Neuron (in vitro differentiated cells): Measurements from ENCODE around the gene STOML1.

Experiments used
- H2AFZ ChIP-seq: one replicate; pipeline ENCODE4 v1.6.1; 2013; ENCODE audit warnings: low read depth, mild to moderate bottlenecking, inconsistent platforms, low read length, moderate library complexity
- H3K27me3 ChIP-seq: one replicate; pipeline ENCODE4 v1.6.1; 2013; ENCODE audit warnings: low read length; ENCODE audit not compliant: insufficient read depth
- H3K36me3 ChIP-seq: one replicate; pipeline ENCODE4 v1.6.1; 2013; ENCODE audit warnings: low read length; ENCODE audit not compliant: insufficient read depth
- H3K4me1 ChIP-seq: one replicate; pipeline ENCODE4 v1.6.1; 2013; ENCODE audit warnings: low read length; ENCODE audit not compliant: insufficient read depth
- H3K4me3 ChIP-seq: 2 replicates; pipeline ENCODE4 v1.5.1; 2013; ENCODE audit warnings: mild to moderate bottlenecking, low read length, moderate library complexity
- H3K9me3 ChIP-seq: one replicate; pipeline ENCODE4 v1.6.1; 2013; ENCODE audit warnings: low read length

Gene STOML1

GRCh38 chr15:73959801-73960200 lies 32.3 kb downstream of the STOML1 start:
- no peak overlapping the region for H3K4me3 ChIP-seq
- H3K36me3 ChIP-seq = no peaks in the 10 kb centered on the region
- no peaks in the 10 kb centered on the region for H3K4me1 ChIP-seq
- H3K9me3 ChIP-seq = no peaks in the 10 kb centered on the region
- H3K27me3 ChIP-seq = peaks cover 9% of the 10 kb centered on the region
- H2AFZ ChIP-seq = no peak overlapping the region

- H3K4me3 ChIP-seq = no peak overlapping the region
- H3K4me1 ChIP-seq = no peaks in the 10 kb centered on the region
- no peaks in the 10 kb centered on the region for H3K36me3 ChIP-seq
- H3K27me3 ChIP-seq = peaks cover 9% of the 10 kb centered on the region
- H2AFZ ChIP-seq = no peak overlapping the region
- no peaks in the 10 kb centered on the region for H3K9me3 ChIP-seq
These were observed 33.0 kb downstream of the STOML1 start for GRCh38 chr15:73959012-73959581.

GRCh38 chr15:73957785-73958184 lies 34.3 kb downstream of the STOML1 start:
- peaks cover 6% of the 10 kb centered on the region for H3K4me1 ChIP-seq
- no peak overlapping the region for H2AFZ ChIP-seq
- H3K9me3 ChIP-seq = no peaks in the 10 kb centered on the region
- no peaks in the 10 kb centered on the region for H3K36me3 ChIP-seq
- H3K27me3 ChIP-seq = peaks cover 9% of the 10 kb centered on the region
- H3K4me3 ChIP-seq = no peak overlapping the region

- Histone ChIP-seq H3K27me3 (peaks cover 9% of the 10 kb centered on the region), H3K36me3 (no peaks in the 10 kb centered on the region), H3K4me3 (no peak overlapping the region), H3K4me1 (peaks cover 9% of the 10 kb centered on the region), H3K9me3 (no peaks in the 10 kb centered on the region), H2AFZ (no peak overlapping the region)
These were observed 34.8 kb downstream of the STOML1 start for GRCh38 chr15:73957276-73957675.

GRCh38 chr15:73956743-73957135 lies 35.4 kb downstream of the STOML1 start:
- no peaks in the 10 kb centered on the region for H3K9me3 ChIP-seq
- H2AFZ ChIP-seq = no peak overlapping the region
- peaks cover 9% of the 10 kb centered on the region for H3K27me3 ChIP-seq

GRCh38 chr15:73955861-73956742 lies 36.0 kb downstream of the STOML1 start:
- Histone ChIP-seq H3K4me1 (peaks cover 20% of the 10 kb centered on the region), H3K27me3 (peaks cover 9% of the 10 kb centered on the region), H3K9me3 (no peaks in the 10 kb centered on the region), H2AFZ (no peak overlapping the region), H3K36me3 (no peaks in the 10 kb centered on the region), H3K4me3 (no peak overlapping the region)

More at GRCh38 chr15:73956743-73957135, 35.4 kb downstream of the STOML1 start:
- no peaks in the 10 kb centered on the region for H3K36me3 ChIP-seq
- peaks cover 14% of the 10 kb centered on the region for H3K4me1 ChIP-seq
- H3K4me3 ChIP-seq = no peak overlapping the region

- H3K4me3 ChIP-seq = no peak overlapping the region
These were observed 36.8 kb downstream of the STOML1 start for GRCh38 chr15:73955326-73955725.

GRCh38 chr15:73954188-73955145 lies 37.6 kb downstream of the STOML1 start:
- no peaks in the 10 kb centered on the region for H3K9me3 ChIP-seq
- H3K4me3 ChIP-seq = no peak overlapping the region
- peaks cover 9% of the 10 kb centered on the region for H3K27me3 ChIP-seq
- H2AFZ ChIP-seq = no peak overlapping the region
- peaks cover 3% of the 10 kb centered on the region for H3K36me3 ChIP-seq
- peaks cover 23% of the 10 kb centered on the region for H3K4me1 ChIP-seq

More at GRCh38 chr15:73955326-73955725, 36.8 kb downstream of the STOML1 start:
- peaks cover 23% of the 10 kb centered on the region for H3K4me1 ChIP-seq
- H2AFZ ChIP-seq = no peak overlapping the region
- no peaks in the 10 kb centered on the region for H3K36me3 ChIP-seq
- H3K27me3 ChIP-seq = peaks cover 9% of the 10 kb centered on the region
- no peaks in the 10 kb centered on the region for H3K9me3 ChIP-seq

GRCh38 chr15:73952913-73953750 lies 39.0 kb downstream of the STOML1 start:
- Histone ChIP-seq H3K27me3 (peaks cover 9% of the 10 kb centered on the region), H3K4me3 (no peak overlapping the region), H3K4me1 (peaks cover 23% of the 10 kb centered on the region), H3K9me3 (no peaks in the 10 kb centered on the region), H2AFZ (no peak overlapping the region), H3K36me3 (peaks cover 3% of the 10 kb centered on the region)

- peaks cover 3% of the 10 kb centered on the region for H3K36me3 ChIP-seq
- no peak overlapping the region for H3K4me3 ChIP-seq
These were observed 39.8 kb downstream of the STOML1 start for GRCh38 chr15:73952171-73952912.

GRCh38 chr15:73951601-73952000 lies 40.5 kb downstream of the STOML1 start:
- peak overlapping the region; percentile 11 for H2AFZ ChIP-seq
- H3K36me3 ChIP-seq = peaks cover 3% of the 10 kb centered on the region
- peaks cover 23% of the 10 kb centered on the region for H3K4me1 ChIP-seq
- H3K9me3 ChIP-seq = no peaks in the 10 kb centered on the region
- H3K27me3 ChIP-seq = peaks cover under 1% of the 10 kb centered on the region
- H3K4me3 ChIP-seq = peak overlapping the region; percentile 1

More at GRCh38 chr15:73952171-73952912, 39.8 kb downstream of the STOML1 start:
- Histone ChIP-seq H3K27me3 (peaks cover 4% of the 10 kb centered on the region), H2AFZ (no peak overlapping the region), H3K9me3 (no peaks in the 10 kb centered on the region), H3K4me1 (peaks cover 23% of the 10 kb centered on the region)
